ENCODE results near the gene STXBP5. TPM values are rescaled to one million over a fixed set of nuclear protein-coding genes. Genes with fewer than 3 reads are reported as not detected.

STXBP5 gene
- polyA plus RNA-seq, 1 of the 3 experiments (the other 2 are of a cell fraction): 9.9 TPM

DNA sequence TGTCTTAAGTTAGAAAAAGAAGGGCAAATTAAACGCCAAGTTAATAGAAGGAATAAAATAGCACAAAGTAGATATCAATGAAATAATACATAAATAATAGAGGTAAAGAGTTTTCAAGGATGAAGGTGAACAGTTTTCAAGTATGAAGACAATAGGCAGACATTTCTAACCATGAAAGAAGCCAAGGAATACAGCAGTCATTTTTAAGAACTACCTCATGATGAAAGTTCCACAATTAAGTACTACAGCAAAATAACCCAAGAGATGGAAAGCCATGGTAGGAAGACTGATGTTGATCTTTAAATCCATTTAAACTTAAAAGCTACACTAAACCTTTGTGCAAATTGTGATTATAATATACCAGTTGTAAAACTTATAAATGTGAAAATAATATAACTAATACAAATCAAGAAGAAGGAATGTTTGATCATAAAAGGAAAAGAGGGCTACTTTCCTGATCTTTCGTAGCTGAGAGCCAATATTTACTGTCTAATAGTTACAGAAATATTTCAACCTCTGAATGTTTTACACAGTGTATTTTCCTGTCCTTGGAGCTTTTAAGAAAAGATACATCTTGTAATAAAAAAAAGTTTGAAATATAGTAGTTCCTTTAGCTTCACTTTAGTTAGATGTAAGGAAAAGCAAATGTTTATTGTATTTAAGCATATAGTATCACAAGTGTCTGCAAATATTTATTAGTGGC is 143.1 kb downstream of the STXBP5 start:
- ChIA-PET CTCF (no interaction called here), POLR2A (no interaction called here)
- H3K4me2 ChIP-seq: no peak overlapping the region
- H2AFZ ChIP-seq (ENCODE audit: low read depth): no peak overlapping the region
- H3F3A ChIP-seq (replicated peaks; ENCODE audit: insufficient read depth): peaks cover 3% of the 10 kb centered on the region
- no peak for TF ChIP-seq GATA2 (CRISPR knock-in tag; IDR thresholded peaks at IDR 0.05)
- TF ChIP-seq TCF12 (IDR thresholded peaks at IDR 0.05): no peak
- TF ChIP-seq EP300 (IDR thresholded peaks at IDR 0.05; ENCODE audit: borderline replicate concordance in 1 of 2, low read depth in 1 of 2, low read length in 1 of 2): no peak
- TF ChIP-seq RAD21 (IDR thresholded peaks at IDR 0.05; ENCODE audit: low read length): no peak
- no peak for TF ChIP-seq RCOR1 (IDR thresholded peaks at IDR 0.05; ENCODE audit: low read length)
- no peak for TF ChIP-seq SIN3A (IDR thresholded peaks at IDR 0.05; ENCODE audit: borderline replicate concordance, low read depth, low read length)
- TF ChIP-seq FOSL2 (IDR thresholded peaks at IDR 0.05; ENCODE audit: borderline replicate concordance, low read depth): no peak
- TF ChIP-seq ELF1 (IDR thresholded peaks at IDR 0.05): no peak
- TF ChIP-seq, protein P1, sequence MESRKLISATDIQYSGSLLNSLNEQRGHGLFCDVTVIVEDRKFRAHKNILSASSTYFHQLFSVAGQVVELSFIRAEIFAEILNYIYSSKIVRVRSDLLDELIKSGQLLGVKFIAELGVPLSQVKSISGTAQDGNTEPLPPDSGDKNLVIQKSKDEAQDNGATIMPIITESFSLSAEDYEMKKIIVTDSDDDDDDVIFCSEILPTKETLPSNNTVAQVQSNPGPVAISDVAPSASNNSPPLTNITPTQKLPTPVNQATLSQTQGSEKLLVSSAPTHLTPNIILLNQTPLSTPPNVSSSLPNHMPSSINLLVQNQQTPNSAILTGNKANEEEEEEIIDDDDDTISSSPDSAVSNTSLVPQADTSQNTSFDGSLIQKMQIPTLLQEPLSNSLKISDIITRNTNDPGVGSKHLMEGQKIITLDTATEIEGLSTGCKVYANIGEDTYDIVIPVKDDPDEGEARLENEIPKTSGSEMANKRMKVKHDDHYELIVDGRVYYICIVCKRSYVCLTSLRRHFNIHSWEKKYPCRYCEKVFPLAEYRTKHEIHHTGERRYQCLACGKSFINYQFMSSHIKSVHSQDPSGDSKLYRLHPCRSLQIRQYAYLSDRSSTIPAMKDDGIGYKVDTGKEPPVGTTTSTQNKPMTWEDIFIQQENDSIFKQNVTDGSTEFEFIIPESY (IDR thresholded peaks at IDR 0.05; ENCODE audit: borderline replicate concordance, low read depth): no peak
- no peak for TF ChIP-seq YY1 (IDR thresholded peaks at IDR 0.05; ENCODE audit: low read depth)
- no peak for TF ChIP-seq RXRA (IDR thresholded peaks at IDR 0.05; ENCODE audit: borderline replicate concordance, low read depth)
- TF ChIP-seq NRF1 (IDR thresholded peaks at IDR 0.05; ENCODE audit: low read depth, low read length): no peak
- no peaks in the 10 kb centered on the region for H3K79me2 ChIP-seq (ENCODE audit: insufficient read depth)
- H3K27ac ChIP-seq (ENCODE audit: low read depth in 2 of 2, low read length in 1 of 2): no peak overlapping the region
- H3K36me3 ChIP-seq (replicated peaks in 1 of 2; ENCODE audit: control insufficient read depth in 1 of 2, insufficient read depth in 2 of 2, low read length in 1 of 2): peaks cover 38 to 50% of the 10 kb centered on the region in 2 experiments
- no peaks in the 10 kb centered on the region for H4K20me1 ChIP-seq (ENCODE audit: insufficient read depth)
- no peaks in the 10 kb centered on the region for H3K27me3 ChIP-seq (ENCODE audit: insufficient read depth)
- no peak for DNase-seq
- no peaks in the 10 kb centered on the region for H3K9me3 ChIP-seq
- 99% methylated on average over 2 of the region's 2 CpGs for WGBS (ENCODE audit: low lambda C conversion rate)
- H3K9ac ChIP-seq: no peak overlapping the region
- no peaks in the 10 kb centered on the region for H3K4me1 ChIP-seq (ENCODE audit: control insufficient read depth in 1 of 2, insufficient read depth in 2 of 2, low read depth in 1 of 2, low read length in 1 of 2)
- no peak overlapping the region for H3K4me3 ChIP-seq (ENCODE audit: low read depth in 2 of 2, low read length in 1 of 2)
- no peaks in the 10 kb centered on the region for H3K9me2 ChIP-seq

DNA sequence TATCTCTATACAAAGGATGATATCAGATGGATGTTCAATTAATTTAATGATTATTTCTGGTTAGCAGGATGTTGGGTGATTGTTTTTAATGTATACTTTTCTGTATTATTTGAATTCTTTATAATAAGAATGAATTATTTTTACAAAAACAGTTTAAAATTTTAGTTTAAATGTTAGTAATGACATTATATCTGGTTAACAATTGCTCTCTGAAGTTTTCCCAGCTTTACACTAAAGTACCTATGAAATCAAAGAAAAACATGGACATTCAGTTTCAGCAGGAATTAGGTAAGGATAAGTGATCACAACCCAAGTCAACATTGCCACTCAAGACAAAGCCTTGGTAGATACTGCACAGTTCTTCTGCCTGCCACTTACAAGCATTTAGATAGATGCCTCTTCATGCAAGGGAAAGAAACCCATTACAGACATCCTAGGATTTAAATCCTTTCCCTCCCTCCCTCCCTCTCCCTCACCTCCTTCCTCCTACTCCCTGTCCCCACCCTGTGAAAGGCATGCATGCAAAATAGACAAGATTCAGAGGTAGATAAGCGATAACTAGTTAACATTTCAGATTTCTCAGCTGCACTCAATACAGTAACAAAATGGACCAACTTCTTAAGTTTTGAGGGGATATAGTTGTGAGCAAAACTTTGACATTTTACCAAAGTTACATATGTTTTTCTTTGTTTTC is 143.8 kb downstream of the STXBP5 start:
- Histone ChIP-seq H3K4me3 (ENCODE audit: low read depth in 2 of 2, low read length in 1 of 2) (no peak overlapping the region), H3K36me3 (replicated peaks in 1 of 2; ENCODE audit: control insufficient read depth in 1 of 2, insufficient read depth in 2 of 2, low read length in 1 of 2) (peaks cover 34 to 44% of the 10 kb centered on the region in 2 experiments), H3K27ac (ENCODE audit: low read depth in 2 of 2, low read length in 1 of 2) (no peak overlapping the region), H3K9me2 (no peaks in the 10 kb centered on the region), H3K9ac (no peak overlapping the region), H4K20me1 (ENCODE audit: insufficient read depth) (no peaks in the 10 kb centered on the region), H3F3A (replicated peaks; ENCODE audit: insufficient read depth) (peaks cover under 1% of the 10 kb centered on the region), H3K79me2 (ENCODE audit: insufficient read depth) (no peaks in the 10 kb centered on the region), H3K4me1 (ENCODE audit: control insufficient read depth in 1 of 2, insufficient read depth in 2 of 2, low read depth in 1 of 2, low read length in 1 of 2) (no peaks in the 10 kb centered on the region), H2AFZ (ENCODE audit: low read depth) (no peak overlapping the region), H3K27me3 (ENCODE audit: insufficient read depth) (no peaks in the 10 kb centered on the region), H3K4me2 (no peak overlapping the region), H3K9me3 (no peaks in the 10 kb centered on the region)
- CTCF ChIA-PET: no interaction called here
- POLR2A ChIA-PET: no interaction called here
- DNase-seq: no peak
- TF ChIP-seq GATA2 (CRISPR knock-in tag; IDR thresholded peaks at IDR 0.05) (no peak), GABPA (IDR thresholded peaks at IDR 0.05; ENCODE audit: low read depth) (no peak), TEAD4 (IDR thresholded peaks at IDR 0.05; ENCODE audit: borderline replicate concordance, insufficient read depth) (no peak), YY1 (IDR thresholded peaks at IDR 0.05; ENCODE audit: low read depth) (no peak), MXI1 (IDR thresholded peaks at IDR 0.05; ENCODE audit: low read depth, low read length) (no peak)
- TF ChIP-seq, protein P1 (IDR thresholded peaks at IDR 0.05; ENCODE audit: borderline replicate concordance, low read depth): no peak
- 96% methylated on average over 1 of the region's 1 CpG for WGBS (ENCODE audit: low lambda C conversion rate)

Measured in SK-N-SH (cell line).